Measurements from ENCODE around the gene FAM111A.

- no peak for TF ChIP-seq ZFP36 (IDR thresholded peaks at IDR 0.05; ENCODE audit: borderline replicate concordance, partially characterized antibody)
- no peak for TF ChIP-seq USF2 (IDR thresholded peaks at IDR 0.05)
- TF ChIP-seq TP53 (CRISPR knock-in tag; IDR thresholded peaks at IDR 0.05): no peak
- TF ChIP-seq RAD21 (conservative IDR thresholded peaks at IDR 0.05 in 1 of 2, IDR thresholded peaks at IDR 0.05 in 1 of 2): peak; percentile 39 to 56; a peak in 4 of 5 replicates
- peak; percentile 29; the same call in 2 of the 3 replicates for TF ChIP-seq CTCF (IDR thresholded peaks at IDR 0.05)
- TF ChIP-seq POLR2A (IDR thresholded peaks at IDR 0.05; ENCODE audit: low read length): no peak
- no peak for TF ChIP-seq SMC3 (IDR thresholded peaks at IDR 0.05)
Measured at GRCh38 chr11:59102259-59102765, 40.3 kb upstream of the FAM111A start.
